Smooth muscle cell (in vitro differentiated cells): Measurements from ENCODE around the gene PRSS8. TPM values are rescaled to one million over a fixed set of nuclear protein-coding genes. Genes with fewer than 3 reads are reported as not detected.

ENCODE experiments used
- DNase-seq: peaks from one replicate; lab custom pipeline; 2025; ENCODE audit not compliant: unreplicated experiment; lab: John Stamatoyannopoulos, UW
- H2AFZ ChIP-seq: fragments of 200-600 bp; sonication (generic); 2 replicates; pipeline ENCODE4 v1.6.0; 2016; ENCODE audit warnings: antibody characterized with exemption, low read depth, mild to moderate bottlenecking
- H3F3A ChIP-seq: fragments of 200-600 bp; sonication (generic); 2 replicates; pipeline ENCODE4 v1.6.0; 2017; ENCODE audit warnings: antibody characterized with exemption, low read depth
- H3K27ac ChIP-seq: fragments of 200-600 bp; sonication (generic); 2 replicates; pipeline ENCODE4 v1.5.1; 2016; ENCODE audit warnings: low read depth, mild to moderate bottlenecking
- H3K27me3 ChIP-seq: fragments of 200-600 bp; sonication (generic); 2 replicates; pipeline ENCODE4 v1.6.1; 2016; ENCODE audit warnings: low read depth, mild to moderate bottlenecking
- H3K36me3 ChIP-seq: fragments of 200-600 bp; sonication (generic); 2 replicates; pipeline ENCODE4 v1.5.1; 2016; ENCODE audit warnings: low read depth
- H3K4me1 ChIP-seq: fragments of 200-600 bp; sonication (generic); 2 replicates; pipeline ENCODE4 v1.5.1; 2016; ENCODE audit warnings: low read depth
- H3K4me2 ChIP-seq: fragments of 200-600 bp; sonication (generic); 2 replicates; pipeline ENCODE4 v1.6.0; 2016; ENCODE audit warnings: mild to moderate bottlenecking
- H3K4me3 ChIP-seq: fragments of 200-600 bp; sonication (generic); 2 replicates; pipeline ENCODE4 v1.5.1; 2016; ENCODE audit warnings: mild to moderate bottlenecking
- H3K79me2 ChIP-seq: fragments of 200-600 bp; sonication (generic); 2 replicates; pipeline ENCODE4 v1.6.0; 2016; ENCODE audit warnings: low read depth, mild to moderate bottlenecking
- H3K9ac ChIP-seq: fragments of 200-600 bp; sonication (generic); 2 replicates; pipeline ENCODE4 v1.6.0; 2016; ENCODE audit warnings: low read depth
- H3K9me3 ChIP-seq: fragments of 200-600 bp; sonication (generic); replicated peaks from 2 replicates; pipeline ENCODE4 v1.5.1; 2016; ENCODE audit warnings: low read depth
- H4K20me1 ChIP-seq: fragments of 200-600 bp; sonication (generic); 2 replicates; pipeline ENCODE4 v1.6.0; 2016; ENCODE audit warnings: low read depth
- CTCF ChIP-seq: fragments of 200-600 bp; sonication (generic); IDR thresholded peaks from 2 replicates; pipeline ENCODE4 v1.5.1; 2017; ENCODE audit warnings: borderline replicate concordance, mild to moderate bottlenecking, antibody characterized with exemption; ENCODE audit not compliant: insufficient read depth, poor library complexity, severe bottlenecking
- WGBS: methylation state at CpG from one replicate; pipeline ENCODE4 v1.1.7; 2016; ENCODE audit warnings: low lambda C conversion rate; 5-methylcytosine and 5-hydroxymethylcytosine counted together
- polyA plus RNA-seq: library from polyadenylated mRNA; unstranded; fragments of >200 nt; fragmentation: Nextera tagmentation; extraction: Ambion mirVana; gene quantifications from 2 replicates; pipeline ENCODE4 v1.2.1, GENCODE V29; 2016
- total RNA-seq: library from RNA; depleted of rRNA; stranded (reverse); fragments of >200 nt; gene quantifications from 2 replicates; pipeline ENCODE4 v1.2.3, GENCODE V29; 2014

The PRSS8 gene
- total and polyA plus RNA-seq, 2 experiments from 2014 or later, result 13.9 to 17.3 TPM

- no peak for TF ChIP-seq CTCF
- Histone ChIP-seq H4K20me1 (no peaks in the 10 kb centered on the region), H3K27ac (peak overlapping the region; percentile 100), H3K36me3 (no peaks in the 10 kb centered on the region), H3K9ac (peak overlapping the region; percentile 98), H3K79me2 (peaks cover 22% of the 10 kb centered on the region), H3F3A (peaks cover 23% of the 10 kb centered on the region), H3K9me3 (no peaks in the 10 kb centered on the region), H3K4me3 (peak overlapping the region; percentile 73), H3K27me3 (no peaks in the 10 kb centered on the region), H3K4me2 (peak overlapping the region; percentile 98), H2AFZ (no peak overlapping the region), H3K4me1 (no peaks in the 10 kb centered on the region)
- WGBS, result 58% methylated on average over 9 of the region's 9 CpGs
- DNase-seq, result no peak
Measured at GRCh38 chr16:31118223-31119155, 17.0 kb downstream of the PRSS8 start.

DNA sequence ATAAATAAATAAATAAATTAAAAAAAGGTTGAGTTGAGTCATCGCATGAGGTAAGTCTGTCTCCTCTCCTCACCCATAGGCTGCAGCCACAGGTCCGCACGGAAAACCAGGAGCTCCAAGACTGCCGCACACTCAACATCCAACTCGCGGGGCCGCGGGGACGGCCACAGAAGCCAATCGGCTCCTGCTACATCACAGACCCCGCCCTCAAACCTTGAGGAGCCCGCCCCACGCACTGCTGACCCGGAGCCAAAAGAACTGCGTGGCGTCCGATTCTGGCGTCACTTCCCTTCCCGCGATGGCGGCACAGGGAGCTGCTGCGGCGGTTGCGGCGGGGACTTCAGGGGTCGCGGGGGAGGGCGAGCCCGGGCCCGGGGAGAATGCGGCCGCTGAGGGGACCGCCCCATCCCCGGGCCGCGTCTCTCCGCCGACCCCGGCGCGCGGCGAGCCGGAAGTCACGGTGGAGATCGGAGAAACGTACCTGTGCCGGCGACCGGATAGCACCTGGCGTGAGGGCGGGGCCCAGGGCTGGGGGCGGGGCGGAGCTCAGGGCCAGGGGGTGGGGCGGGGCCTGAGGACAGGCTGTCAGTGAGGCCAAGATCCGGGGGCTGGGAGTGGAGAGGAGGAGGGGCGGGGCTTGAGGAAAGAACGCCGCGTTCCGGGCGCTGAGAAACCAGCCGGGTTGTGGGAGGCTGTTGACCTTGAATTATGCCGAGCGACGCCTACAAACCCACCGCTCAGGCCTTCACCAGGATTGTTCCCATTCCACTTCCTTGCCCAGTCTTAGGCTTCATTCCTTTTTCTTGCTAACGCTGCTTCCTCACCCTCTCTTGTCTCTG lies 17.9 kb downstream of the PRSS8 start, which contains the start of gene KAT8:
KAT8 (plus strand) TSS at position 281 of the 839 bp plus-strand sequence; CDS start at position 299, 18 bp downstream.
- 2% methylated on average over 27 of the region's 68 CpGs for WGBS
- DNase-seq, result peak; percentile 97
- H2AFZ ChIP-seq, result no peak within 1 kb of the TSS

GRCh38 chr16:31114468-31114867 lies 21.1 kb downstream of the PRSS8 start:
- no peaks in the 10 kb centered on the region for H3K27me3 ChIP-seq
- no peaks in the 10 kb centered on the region for H3K4me1 ChIP-seq
- no peak for DNase-seq
- peaks cover 16% of the 10 kb centered on the region for H3K79me2 ChIP-seq
- H3K4me3 ChIP-seq, result no peak overlapping the region
- no peaks in the 10 kb centered on the region for H3K36me3 ChIP-seq
- no peaks in the 10 kb centered on the region for H3K9me3 ChIP-seq
- no peak for TF ChIP-seq CTCF
- H3F3A ChIP-seq, result peaks cover 23% of the 10 kb centered on the region
- H2AFZ ChIP-seq, result no peak overlapping the region
- 96% methylated on average over 8 of the region's 8 CpGs for WGBS
- H3K27ac ChIP-seq, result no peak overlapping the region
- H3K9ac ChIP-seq, result no peak overlapping the region
- no peaks in the 10 kb centered on the region for H4K20me1 ChIP-seq
- H3K4me2 ChIP-seq, result no peak overlapping the region

More for the DNA sequence above, 17.9 kb downstream of the PRSS8 start, which contains the start of gene KAT8:
- Histone ChIP-seq H3K79me2 (peaks cover 22% of the 10 kb centered on the region), H4K20me1 (no peaks in the 10 kb centered on the region), H3K27me3 (no peaks in the 10 kb centered on the region), H3K4me3 (peak within 1 kb of the TSS; percentile 73), H3F3A (peaks cover 23% of the 10 kb centered on the region), H3K27ac (peak within 1 kb of the TSS; percentile 100), H3K4me2 (peak within 1 kb of the TSS; percentile 98), H3K36me3 (no peaks in the 10 kb centered on the region), H3K4me1 (no peaks in the 10 kb centered on the region), H3K9me3 (no peaks in the 10 kb centered on the region), H3K9ac (peak within 1 kb of the TSS; percentile 98)
- TF ChIP-seq CTCF, result no peak
